Uterus (tissue), 4 donors: ENCODE measurements around the gene TF. TPM values are rescaled to one million over a fixed set of nuclear protein-coding genes. Genes with fewer than 3 reads are reported as not detected.

Experiments used
- DNase-seq, 2 donors: peaks; one replicate each; pipeline ENCODE4 v3.0.0-alpha.2; 2019 to 2020
- H3K27ac ChIP-seq, 2 donors: fragments of 200-600 bp; sonication (generic); 1 replicate in 1 of 2; 2 replicates in 1 of 2; pipeline ENCODE4 v1.5.1; 2016 to 2018
- H3K27me3 ChIP-seq, 2 donors: fragments of 200-600 bp; sonication (generic); one replicate each; pipeline ENCODE4 v1.5.1; 2018 to 2019; ENCODE audit warnings: control low read depth in 1 of 2
- H3K36me3 ChIP-seq, 2 donors: fragments of 200-600 bp; sonication (generic); one replicate each; pipeline ENCODE4 v1.5.1; 2019; ENCODE audit warnings: control low read depth in 1 of 2
- H3K4me1 ChIP-seq, 2 donors: fragments of 200-600 bp; sonication (generic); one replicate each; pipeline ENCODE4 v1.5.1; 2018 to 2019; ENCODE audit warnings: control low read depth in 1 of 2
- H3K4me3 ChIP-seq, 2 donors: fragments of 200-600 bp; sonication (generic); 1 replicate in 1 of 2; 2 replicates in 1 of 2; pipeline ENCODE4 v1.5.1; 2018 to 2019; ENCODE audit warnings: mild to moderate bottlenecking in 1 of 2
- H3K9me3 ChIP-seq, 2 donors: fragments of 200-600 bp; sonication (generic); one replicate each; pipeline ENCODE4 v1.5.1; 2019; ENCODE audit warnings: control low read depth in 1 of 2
- CTCF ChIP-seq, 4 experiments: fragments of 200-600 bp in 2 of 4; fragments of 450-650 bp in 2 of 4; sonication (generic) in 2 of 4; IDR thresholded peaks; one replicate each; pipeline ENCODE4 v1.5.1; 2016 to 2019; ENCODE audit warnings: antibody characterized with exemption in 4 of 4, mild to moderate bottlenecking in 2 of 4, moderate library complexity in 1 of 4
- POLR2A ChIP-seq, 2 donors: fragments of 450-650 bp; IDR thresholded peaks; one replicate each; pipeline ENCODE4 v1.6.1; 2016; ENCODE audit warnings: antibody characterized with exemption in 2 of 2, mild to moderate bottlenecking in 1 of 2, moderate library complexity in 1 of 2
- intact Hi-C: fragments of 100-400 bp; cut with DNase I; formaldehyde crosslinking; loops from one replicate; pipeline ENCODE4 v1.15.1; 2023; ENCODE audit warnings: low total_unique reads
- total RNA-seq, 4 donors: library from RNA; depleted of rRNA in 3 of 4; stranded (reverse); fragments of >200 nt in 3 of 4; gene quantifications; one replicate each; pipeline versions ENCODE4 v1.1.0 to v1.2.4, GENCODE V29; 2014 to 2023
- donor health status: DM: yes; HTN: yes; CAD: no.

The TF gene
- total RNA-seq, 4 donors from 2014 or later = 1.7 to 6.1 TPM; not detected in 2

- H3K27me3 ChIP-seq = no peaks in the 10 kb centered on the region
- H3K4me3 ChIP-seq = no peak overlapping the region
- H3K36me3 ChIP-seq = no peaks in the 10 kb centered on the region
- no peaks in the 10 kb centered on the region for H3K4me1 ChIP-seq
- no peak overlapping the region for H3K27ac ChIP-seq
- TF ChIP-seq CTCF (IDR thresholded peaks at IDR 0.05) (no peak), POLR2A (IDR thresholded peaks at IDR 0.05) (no peak)
- no peaks in the 10 kb centered on the region for H3K9me3 ChIP-seq
- intact Hi-C loops = no loop called here
- DNase-seq = no peak
Observed at GRCh38 chr3:133756716-133757694, 10.8 kb downstream of the TF start.

- no peaks in the 10 kb centered on the region for H3K9me3 ChIP-seq
- no peak for DNase-seq
- H3K27ac ChIP-seq = no peak overlapping the region
- H3K36me3 ChIP-seq = no peaks in the 10 kb centered on the region
- H3K4me1 ChIP-seq = no peaks in the 10 kb centered on the region
- H3K4me3 ChIP-seq = no peak overlapping the region
- intact Hi-C loops = no loop called here
- no peaks in the 10 kb centered on the region for H3K27me3 ChIP-seq
- no peak for TF ChIP-seq CTCF (IDR thresholded peaks at IDR 0.05)
- no peak for TF ChIP-seq POLR2A (IDR thresholded peaks at IDR 0.05)
Observed at GRCh38 chr3:133757701-133758567, 11.7 kb downstream of the TF start.

GRCh38 chr3:133758568-133758928, 12.4 kb downstream of the TF start:
- intact Hi-C loops = no loop called here
- H3K36me3 ChIP-seq = no peaks in the 10 kb centered on the region
- no peaks in the 10 kb centered on the region for H3K4me1 ChIP-seq
- DNase-seq = no peak
- TF ChIP-seq CTCF (IDR thresholded peaks at IDR 0.05) = no peak
- TF ChIP-seq POLR2A (IDR thresholded peaks at IDR 0.05) = no peak
- H3K27ac ChIP-seq = no peak overlapping the region
- H3K4me3 ChIP-seq = no peak overlapping the region
- no peaks in the 10 kb centered on the region for H3K9me3 ChIP-seq
- no peaks in the 10 kb centered on the region for H3K27me3 ChIP-seq

GRCh38 chr3:133758964-133759739, 13.0 kb downstream of the TF start:
- Histone ChIP-seq H3K9me3 (no peaks in the 10 kb centered on the region), H3K4me1 (no peaks in the 10 kb centered on the region), H3K27ac (no peak overlapping the region), H3K36me3 (no peaks in the 10 kb centered on the region), H3K4me3 (no peak overlapping the region), H3K27me3 (no peaks in the 10 kb centered on the region)
- intact Hi-C loops = no loop called here
- DNase-seq = no peak
- TF ChIP-seq POLR2A (IDR thresholded peaks at IDR 0.05) = no peak

- Histone ChIP-seq H3K27me3 (no peaks in the 10 kb centered on the region), H3K27ac (no peak overlapping the region), H3K4me1 (no peaks in the 10 kb centered on the region), H3K4me3 (no peak overlapping the region), H3K36me3 (no peaks in the 10 kb centered on the region), H3K9me3 (no peaks in the 10 kb centered on the region)
- TF ChIP-seq POLR2A (IDR thresholded peaks at IDR 0.05) (no peak), CTCF (IDR thresholded peaks at IDR 0.05) (no peak)
- no peak for DNase-seq
- intact Hi-C loops = no loop called here
Observed at GRCh38 chr3:133759740-133760305, 13.6 kb downstream of the TF start.
